GM12872 (cell line): ENCODE measurements around the gene ELSPBP1.

Experiments used
- TF ChIP-seq, protein P1 (sequence below): IDR thresholded peaks from 3 replicates; pipeline ENCODE4 v1.5.1; 2011; ENCODE audit warnings: low read depth, mild to moderate bottlenecking, low read length, moderate library complexity; ENCODE audit not compliant: insufficient read depth

ELSPBP1 gene

DNA sequence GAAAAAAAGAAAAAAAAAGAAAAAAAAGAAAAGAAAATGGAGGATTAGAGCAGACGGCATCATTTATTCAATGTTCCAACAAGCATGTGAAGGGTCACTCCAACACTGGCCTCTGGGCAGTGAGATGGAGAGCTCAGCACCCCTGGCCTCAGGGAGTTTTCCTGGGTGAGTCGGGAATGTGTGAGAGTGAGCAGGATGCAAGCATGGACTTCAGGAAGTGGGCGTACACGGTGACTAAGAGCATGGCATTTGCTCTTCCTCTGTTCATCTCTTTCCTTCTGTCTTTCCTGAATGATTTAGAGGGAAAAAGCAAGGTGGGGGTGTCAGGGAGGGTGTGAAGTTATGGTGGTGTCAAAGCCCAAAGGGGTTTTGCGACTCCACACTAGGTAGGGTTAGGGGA, 50.1 kb downstream of the ELSPBP1 start:
- TF ChIP-seq, protein P1, sequence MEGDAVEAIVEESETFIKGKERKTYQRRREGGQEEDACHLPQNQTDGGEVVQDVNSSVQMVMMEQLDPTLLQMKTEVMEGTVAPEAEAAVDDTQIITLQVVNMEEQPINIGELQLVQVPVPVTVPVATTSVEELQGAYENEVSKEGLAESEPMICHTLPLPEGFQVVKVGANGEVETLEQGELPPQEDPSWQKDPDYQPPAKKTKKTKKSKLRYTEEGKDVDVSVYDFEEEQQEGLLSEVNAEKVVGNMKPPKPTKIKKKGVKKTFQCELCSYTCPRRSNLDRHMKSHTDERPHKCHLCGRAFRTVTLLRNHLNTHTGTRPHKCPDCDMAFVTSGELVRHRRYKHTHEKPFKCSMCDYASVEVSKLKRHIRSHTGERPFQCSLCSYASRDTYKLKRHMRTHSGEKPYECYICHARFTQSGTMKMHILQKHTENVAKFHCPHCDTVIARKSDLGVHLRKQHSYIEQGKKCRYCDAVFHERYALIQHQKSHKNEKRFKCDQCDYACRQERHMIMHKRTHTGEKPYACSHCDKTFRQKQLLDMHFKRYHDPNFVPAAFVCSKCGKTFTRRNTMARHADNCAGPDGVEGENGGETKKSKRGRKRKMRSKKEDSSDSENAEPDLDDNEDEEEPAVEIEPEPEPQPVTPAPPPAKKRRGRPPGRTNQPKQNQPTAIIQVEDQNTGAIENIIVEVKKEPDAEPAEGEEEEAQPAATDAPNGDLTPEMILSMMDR, result no peak

GRCh38 chr19:48051335-48052033, 57.1 kb downstream of the ELSPBP1 start:
- TF ChIP-seq, protein P1, result no peak

GRCh38 chr19:48053076-48053475, 58.6 kb downstream of the ELSPBP1 start:
- TF ChIP-seq, protein P1, result no peak

GRCh38 chr19:48053856-48054255, 59.4 kb downstream of the ELSPBP1 start:
- TF ChIP-seq, protein P1, result no peak

- TF ChIP-seq, protein P1, result no peak
These were observed 64.9 kb downstream of the ELSPBP1 start for GRCh38 chr19:48059331-48059730.

GRCh38 chr19:48060381-48060780, 65.9 kb downstream of the ELSPBP1 start:
- TF ChIP-seq, protein P1, result no peak

DNA sequence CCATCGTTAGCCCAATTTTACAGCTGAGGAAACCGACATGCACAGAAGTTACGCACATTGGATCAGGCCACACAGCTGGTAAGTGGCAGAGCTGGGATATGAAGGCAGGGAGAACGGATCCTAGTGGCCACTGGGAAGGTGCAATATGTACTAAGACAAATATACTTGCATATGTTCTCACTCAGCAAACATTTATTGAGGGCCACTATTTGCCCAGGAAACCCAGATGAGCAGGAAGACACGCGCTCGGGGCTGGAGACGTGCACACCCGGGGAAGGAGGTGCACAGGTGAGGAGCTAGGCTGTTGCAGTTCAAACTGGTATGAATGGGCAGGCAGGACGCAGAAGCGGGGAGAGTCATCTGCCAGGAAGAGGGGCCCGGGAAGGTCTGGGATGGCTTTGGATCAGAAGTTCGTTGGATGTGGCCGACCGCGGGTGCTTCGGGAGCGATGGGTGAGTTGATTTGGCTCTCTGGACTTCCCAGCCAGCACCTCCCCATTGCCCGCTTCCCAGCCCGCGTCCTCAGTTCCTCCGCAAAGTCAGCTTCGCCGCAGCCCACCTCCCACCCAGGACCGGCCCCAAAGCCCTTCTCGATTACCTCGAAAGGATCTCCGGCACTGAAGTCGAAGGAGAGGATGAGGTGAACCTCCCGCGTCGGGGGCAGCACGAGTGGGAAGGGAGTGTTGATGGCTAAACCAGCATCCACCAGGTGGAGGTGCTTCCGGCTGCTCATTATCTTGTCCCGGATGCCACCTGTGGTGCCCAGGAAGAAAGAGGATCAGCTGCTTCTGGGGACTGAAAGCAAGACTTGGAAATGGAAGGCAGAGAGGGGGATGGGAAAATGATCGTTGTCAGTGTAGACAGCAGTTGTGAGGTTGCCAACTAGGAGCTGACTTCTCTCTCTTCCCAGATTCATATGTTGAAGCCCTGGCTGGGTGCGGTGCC, 67.2 kb downstream of the ELSPBP1 start:
- TF ChIP-seq, protein P1, result no peak
